ENCODE results near the gene HMCN1. TPM values are rescaled to one million over a fixed set of nuclear protein-coding genes. Genes with fewer than 3 reads are reported as not detected.

The HMCN1 gene
- total RNA-seq, 4 donors from 2014 or later, result 3.3 to 8.9 (median 6.6) TPM

- TF ChIP-seq POLR2A (IDR thresholded peaks at IDR 0.05), result no peak
- TF ChIP-seq, protein P1, sequence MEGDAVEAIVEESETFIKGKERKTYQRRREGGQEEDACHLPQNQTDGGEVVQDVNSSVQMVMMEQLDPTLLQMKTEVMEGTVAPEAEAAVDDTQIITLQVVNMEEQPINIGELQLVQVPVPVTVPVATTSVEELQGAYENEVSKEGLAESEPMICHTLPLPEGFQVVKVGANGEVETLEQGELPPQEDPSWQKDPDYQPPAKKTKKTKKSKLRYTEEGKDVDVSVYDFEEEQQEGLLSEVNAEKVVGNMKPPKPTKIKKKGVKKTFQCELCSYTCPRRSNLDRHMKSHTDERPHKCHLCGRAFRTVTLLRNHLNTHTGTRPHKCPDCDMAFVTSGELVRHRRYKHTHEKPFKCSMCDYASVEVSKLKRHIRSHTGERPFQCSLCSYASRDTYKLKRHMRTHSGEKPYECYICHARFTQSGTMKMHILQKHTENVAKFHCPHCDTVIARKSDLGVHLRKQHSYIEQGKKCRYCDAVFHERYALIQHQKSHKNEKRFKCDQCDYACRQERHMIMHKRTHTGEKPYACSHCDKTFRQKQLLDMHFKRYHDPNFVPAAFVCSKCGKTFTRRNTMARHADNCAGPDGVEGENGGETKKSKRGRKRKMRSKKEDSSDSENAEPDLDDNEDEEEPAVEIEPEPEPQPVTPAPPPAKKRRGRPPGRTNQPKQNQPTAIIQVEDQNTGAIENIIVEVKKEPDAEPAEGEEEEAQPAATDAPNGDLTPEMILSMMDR (IDR thresholded peaks at IDR 0.05), result no peak
- H3K9me3 ChIP-seq, result no peaks in the 10 kb centered on the region
- intact Hi-C loops (cut with DNase I), result no loop called here
- no peaks in the 10 kb centered on the region for H3K27me3 ChIP-seq
- no peak overlapping the region for H3K4me3 ChIP-seq (replicated peaks in 1 of 3)
- H3K27ac ChIP-seq, result no peak overlapping the region
- WGBS, 2 donors, result 91 to 100% methylated on average over 2 of the region's 2 CpGs
- H3K36me3 ChIP-seq, result no peaks in the 10 kb centered on the region
- no peak for DNase-seq
- no peaks in the 10 kb centered on the region for H3K4me1 ChIP-seq
These were observed 460.0 kb downstream of the HMCN1 start for GRCh38 chr1:186194107-186194756.

- WGBS, 2 donors, result 85% methylated on average over 3 of the region's 3 CpGs
- TF ChIP-seq, protein P1 (IDR thresholded peaks at IDR 0.05), result no peak
- intact Hi-C loops (cut with DNase I), result no loop called here
- Histone ChIP-seq H3K4me1 (no peaks in the 10 kb centered on the region), H3K9me3 (no peaks in the 10 kb centered on the region), H3K27ac (no peak overlapping the region), H3K36me3 (no peaks in the 10 kb centered on the region), H3K27me3 (no peaks in the 10 kb centered on the region), H3K4me3 (replicated peaks in 1 of 3) (no peak overlapping the region)
- DNase-seq, result no peak
These were observed 461.3 kb downstream of the HMCN1 start for GRCh38 chr1:186195377-186195931.

DNA sequence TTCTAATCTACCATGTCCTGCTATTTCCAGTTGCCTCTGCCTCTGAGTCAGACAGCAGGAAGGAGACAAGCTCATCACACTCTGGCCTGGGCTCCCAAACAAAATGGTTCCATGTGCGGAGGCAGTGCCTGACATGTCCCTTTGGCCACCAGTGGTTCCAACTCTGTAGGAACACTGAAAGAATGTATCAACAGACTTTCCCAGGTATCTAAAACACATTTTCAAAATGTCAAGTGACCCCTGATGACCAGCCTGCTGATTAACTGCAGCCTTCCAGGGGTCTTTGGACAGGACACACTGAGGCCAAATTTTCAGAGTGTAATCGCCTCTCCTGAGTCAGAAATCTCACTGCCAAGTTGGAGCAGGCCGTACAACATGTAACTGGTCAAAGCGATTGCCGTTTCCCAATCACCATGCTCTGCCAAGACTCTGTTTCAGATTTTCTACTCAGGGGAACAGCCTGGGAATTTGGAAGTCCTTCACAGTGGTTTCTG is 468.1 kb downstream of the HMCN1 start:
- no peaks in the 10 kb centered on the region for H3K9me3 ChIP-seq
- no peak for TF ChIP-seq POLR2A (IDR thresholded peaks at IDR 0.05)
- TF ChIP-seq, protein P1 (IDR thresholded peaks at IDR 0.05), result no peak
- no peaks in the 10 kb centered on the region for H3K4me1 ChIP-seq
- H3K4me3 ChIP-seq (replicated peaks in 1 of 3), result no peak overlapping the region
- intact Hi-C loops (cut with DNase I), result no loop called here
- peak; percentile 7 to 17 for DNase-seq
- H3K36me3 ChIP-seq, result no peaks in the 10 kb centered on the region
- H3K27ac ChIP-seq, result no peak overlapping the region
- WGBS, 2 donors, result 79 to 89% methylated on average over 5 of the region's 5 CpGs
- H3K27me3 ChIP-seq, result no peaks in the 10 kb centered on the region

- H3K9me3 ChIP-seq, result no peaks in the 10 kb centered on the region
- no peaks in the 10 kb centered on the region for H3K4me1 ChIP-seq
- intact Hi-C loops (cut with DNase I), result no loop called here
- DNase-seq, result no peak
- H3K27me3 ChIP-seq, result no peaks in the 10 kb centered on the region
- no peak overlapping the region for H3K27ac ChIP-seq
- TF ChIP-seq, protein P1 (IDR thresholded peaks at IDR 0.05), result no peak
- no peak for TF ChIP-seq POLR2A (IDR thresholded peaks at IDR 0.05)
- no peak overlapping the region for H3K4me3 ChIP-seq (replicated peaks in 1 of 3)
- H3K36me3 ChIP-seq, result no peaks in the 10 kb centered on the region
- 75 to 81% methylated on average over 2 of the region's 2 CpGs for WGBS, 2 donors
These were observed 468.6 kb downstream of the HMCN1 start for GRCh38 chr1:186202776-186203175.

DNA sequence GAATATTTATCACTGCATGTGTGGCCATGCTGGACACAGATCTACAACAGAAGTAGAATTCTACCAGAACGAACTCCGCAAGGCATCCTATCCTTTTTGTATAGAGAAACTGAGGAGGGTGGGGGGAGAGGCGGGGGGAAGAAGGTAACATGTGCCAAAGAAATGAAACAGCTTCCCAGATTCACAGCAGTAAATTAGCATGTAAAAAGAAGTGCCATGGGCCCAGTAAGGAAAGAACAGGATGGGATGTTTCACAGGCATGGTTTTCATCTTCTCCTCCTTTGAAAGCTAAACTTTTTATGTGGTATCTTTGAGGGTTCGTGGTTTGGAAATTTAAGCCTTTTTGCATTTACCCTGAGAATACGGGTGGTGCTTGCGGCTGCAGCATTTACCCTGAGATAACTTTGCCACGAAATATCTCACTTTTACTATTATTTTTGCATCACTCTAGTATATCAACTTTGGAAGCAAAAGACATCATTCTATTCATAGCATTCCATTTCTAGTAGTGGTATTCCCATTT is 471.9 kb downstream of the HMCN1 start:
- no peak for DNase-seq
- Histone ChIP-seq H3K4me3 (replicated peaks in 1 of 3) (no peak overlapping the region), H3K9me3 (no peaks in the 10 kb centered on the region), H3K27me3 (no peaks in the 10 kb centered on the region), H3K36me3 (no peaks in the 10 kb centered on the region), H3K27ac (no peak overlapping the region), H3K4me1 (no peaks in the 10 kb centered on the region)
- TF ChIP-seq, protein P1 (IDR thresholded peaks at IDR 0.05), result no peak
- TF ChIP-seq POLR2A (IDR thresholded peaks at IDR 0.05), result no peak
- 90 to 95% methylated on average over 7 of the region's 7 CpGs for WGBS, 2 donors
- intact Hi-C loops (cut with DNase I), result no loop called here

Data from thyroid gland (tissue), 4 donors.